ENCODE results near the gene FALEC. TPM values are rescaled to one million over a fixed set of nuclear protein-coding genes. Genes with fewer than 3 reads are reported as not detected.

FALEC gene
- polyA plus RNA-seq, 1 donor from 2014 or later: not detected

GRCh38 chr1:150548632-150549495, 33.3 kb downstream of the FALEC start, which contains the start of gene ADAMTSL4:
Gene ADAMTSL4, plus strand, starts transcription at chr1:150549408. Its CDS starts 2,881 bp downstream, at chr1:150552289.
- Histone ChIP-seq H3K4me2 (ENCODE audit: low read length) (no peak within 1 kb of the TSS), H3K9me2 (ENCODE audit: insufficient read depth, low read length) (no peaks in the 10 kb centered on the region), H3K9ac (ENCODE audit: low read length) (peak within 1 kb of the TSS; percentile 51), H3K4me3 (ENCODE audit: low read length) (peak within 1 kb of the TSS; percentile 69), H3K27ac (ENCODE audit: low read length) (no peak within 1 kb of the TSS), H2AFZ (ENCODE audit: low read depth, low read length) (no peak within 1 kb of the TSS), H3K79me2 (replicated peaks; ENCODE audit: insufficient read depth, low read length) (no peaks in the 10 kb centered on the region), H3K36me3 (ENCODE audit: insufficient read depth, low read length) (no peaks in the 10 kb centered on the region), H3F3A (ENCODE audit: insufficient read depth, low read length, poor library complexity, severe bottlenecking) (no peaks in the 10 kb centered on the region), H3K27me3 (ENCODE audit: insufficient read depth, low read depth, low read length) (peaks cover 12% of the 10 kb centered on the region), H4K20me1 (ENCODE audit: insufficient read depth) (no peaks in the 10 kb centered on the region), H3K9me3 (ENCODE audit: low read length) (no peaks in the 10 kb centered on the region)
- TF ChIP-seq EP300 (conservative IDR thresholded peaks at IDR 0.05; ENCODE audit: poor library complexity, severe bottlenecking) (no peak), SMC3 (conservative IDR thresholded peaks at IDR 0.05; ENCODE audit: poor library complexity) (no peak), CTCF (IDR thresholded peaks at IDR 0.05; ENCODE audit: poor library complexity, severe bottlenecking) (peak; percentile 53), REST (IDR thresholded peaks at IDR 0.05; ENCODE audit: borderline replicate concordance) (no peak), RAD21 (conservative IDR thresholded peaks at IDR 0.05) (peak; percentile 9)

- TF ChIP-seq TAF1 (IDR thresholded peaks at IDR 0.05; ENCODE audit: low read depth) (no peak), CTCF (IDR thresholded peaks at IDR 0.05; ENCODE audit: poor library complexity, severe bottlenecking) (no peak), EP300 (conservative IDR thresholded peaks at IDR 0.05; ENCODE audit: poor library complexity, severe bottlenecking) (no peak), SMC3 (conservative IDR thresholded peaks at IDR 0.05; ENCODE audit: poor library complexity) (no peak), MXI1 (conservative IDR thresholded peaks at IDR 0.05; ENCODE audit: poor library complexity, severe bottlenecking) (no peak), EZH2 (IDR thresholded peaks at IDR 0.05; ENCODE audit: borderline replicate concordance, insufficient read depth, low read length, poor library complexity, severe bottlenecking) (no peak), RAD21 (conservative IDR thresholded peaks at IDR 0.05) (no peak), REST (IDR thresholded peaks at IDR 0.05; ENCODE audit: borderline replicate concordance) (no peak), POLR2AphosphoS5 (IDR thresholded peaks at IDR 0.05) (no peak)
- Histone ChIP-seq H3K36me3 (ENCODE audit: insufficient read depth, low read length) (no peaks in the 10 kb centered on the region), H3K4me2 (ENCODE audit: low read length) (no peak overlapping the region), H4K20me1 (ENCODE audit: insufficient read depth) (no peaks in the 10 kb centered on the region), H3K9me3 (ENCODE audit: low read length) (no peaks in the 10 kb centered on the region), H3K9me2 (ENCODE audit: insufficient read depth, low read length) (no peaks in the 10 kb centered on the region), H3K27ac (ENCODE audit: low read length) (no peak overlapping the region), H3K4me3 (ENCODE audit: low read length) (peak overlapping the region; percentile 37), H3K79me2 (replicated peaks; ENCODE audit: insufficient read depth, low read length) (no peaks in the 10 kb centered on the region), H3F3A (ENCODE audit: insufficient read depth, low read length, poor library complexity, severe bottlenecking) (no peaks in the 10 kb centered on the region), H3K27me3 (ENCODE audit: insufficient read depth, low read depth, low read length) (peaks cover 12% of the 10 kb centered on the region), H3K9ac (ENCODE audit: low read length) (no peak overlapping the region), H2AFZ (ENCODE audit: low read depth, low read length) (no peak overlapping the region)
Measured at GRCh38 chr1:150549496-150550221, 34.1 kb downstream of the FALEC start.
